Right atrium auricular region (tissue), 2 donors: ENCODE results near the gene CDS1. TPM values are rescaled to one million over a fixed set of nuclear protein-coding genes. Genes with fewer than 3 reads are reported as not detected.
"Not testable (repeated sequence)": the region's sequence is repeated elsewhere in the genome, so short reads cannot be mapped to it uniquely, and the experiment has no call there.

Experiments
- DNase-seq: peaks from one replicate; pipeline ENCODE4 v3.0.0-alpha.2; 2019; ENCODE audit warnings: low spot score
- H3K27ac ChIP-seq, 2 donors: fragments of 200-600 bp; sonication (generic); 1 replicate in 1 of 2; 2 replicates in 1 of 2; pipeline ENCODE4 v1.5.1; 2016 to 2019
- H3K27me3 ChIP-seq, 2 donors: fragments of 200-600 bp; sonication (generic); one replicate each; pipeline versions ENCODE4 v1.5.1 to v1.6.0; 2017 to 2019
- H3K36me3 ChIP-seq: fragments of 200-600 bp; sonication (generic); one replicate; pipeline ENCODE4 v1.5.1; 2016
- H3K4me1 ChIP-seq, 2 donors: fragments of 200-600 bp; sonication (generic); one replicate each; pipeline versions ENCODE4 v1.5.1 to v1.6.0; 2017 to 2019
- H3K4me3 ChIP-seq, 2 donors: fragments of 200-600 bp; sonication (generic); 1 replicate in 1 of 2; 2 replicates in 1 of 2; pipeline ENCODE4 v1.5.1; 2017 to 2019; ENCODE audit warnings: mild to moderate bottlenecking in 1 of 2, moderate library complexity in 1 of 2
- H3K9me3 ChIP-seq, 2 donors: fragments of 200-600 bp; sonication (generic); one replicate each; pipeline ENCODE4 v1.5.1; 2019
- CTCF ChIP-seq, 2 donors: fragments of 200-600 bp; sonication (generic); IDR thresholded peaks; one replicate each; pipeline ENCODE4 v1.5.1; 2019; ENCODE audit warnings: antibody characterized with exemption in 2 of 2
- total RNA-seq, 2 donors: library from RNA; depleted of rRNA; stranded (reverse); fragments of >200 nt; gene quantifications; one replicate each; pipeline ENCODE4 v1.1.0, GENCODE V29; 2016

Gene CDS1
- total RNA-seq, 2 donors from 2014 or later = 0.30 to 0.98 TPM

GRCh38 chr4:84677093-84677492 lies 94.2 kb downstream of the CDS1 start:
- H3K9me3 ChIP-seq = no peaks in the 10 kb centered on the region
- H3K27ac ChIP-seq = no peak overlapping the region
- no peaks in the 10 kb centered on the region for H3K27me3 ChIP-seq
- peaks cover 0 to 9% of the 10 kb centered on the region in 2 donors for H3K4me1 ChIP-seq
- H3K4me3 ChIP-seq = no peak overlapping the region
- H3K36me3 ChIP-seq = peaks cover 57% of the 10 kb centered on the region
- no peak for TF ChIP-seq CTCF (IDR thresholded peaks at IDR 0.05)
- no peak for DNase-seq

GRCh38 chr4:84677995-84678394 lies 95.1 kb downstream of the CDS1 start:
- Histone ChIP-seq H3K36me3 (peaks cover 55% of the 10 kb centered on the region), H3K27ac (no peak overlapping the region), H3K27me3 (no peaks in the 10 kb centered on the region), H3K9me3 (no peaks in the 10 kb centered on the region), H3K4me3 (no peak overlapping the region), H3K4me1 (peaks cover 0 to 18% of the 10 kb centered on the region in 2 donors)
- no peak for TF ChIP-seq CTCF (IDR thresholded peaks at IDR 0.05)
- no peak for DNase-seq

- no peak for DNase-seq
- Histone ChIP-seq H3K27ac (no peak overlapping the region), H3K4me3 (no peak overlapping the region), H3K36me3 (peaks cover 66% of the 10 kb centered on the region), H3K4me1 (peaks cover 0 to 22% of the 10 kb centered on the region in 2 donors), H3K9me3 (no peaks in the 10 kb centered on the region), H3K27me3 (no peaks in the 10 kb centered on the region)
- TF ChIP-seq CTCF (IDR thresholded peaks at IDR 0.05) = no peak
Observed at GRCh38 chr4:84678976-84679744, 96.2 kb downstream of the CDS1 start.

GRCh38 chr4:84680956-84681355 lies 98.0 kb downstream of the CDS1 start:
- peaks cover 0 to 22% of the 10 kb centered on the region in 2 donors for H3K4me1 ChIP-seq
- H3K9me3 ChIP-seq = no peaks in the 10 kb centered on the region
- H3K27ac ChIP-seq = no peak overlapping the region
- TF ChIP-seq CTCF (IDR thresholded peaks at IDR 0.05) = no peak
- H3K36me3 ChIP-seq = peaks cover 56% of the 10 kb centered on the region
- no peak for DNase-seq
- no peaks in the 10 kb centered on the region for H3K27me3 ChIP-seq
- no peak overlapping the region for H3K4me3 ChIP-seq

GRCh38 chr4:84681486-84682274 lies 98.8 kb downstream of the CDS1 start:
- DNase-seq = no peak
- H3K27ac ChIP-seq = no peak overlapping the region

GRCh38 chr4:84682661-84683060 lies 99.7 kb downstream of the CDS1 start:
- Histone ChIP-seq H3K4me1 (peaks cover 0 to 18% of the 10 kb centered on the region in 2 donors), H3K36me3 (peaks cover 58% of the 10 kb centered on the region)
- DNase-seq, H3K9me3 ChIP-seq, H3K27me3 ChIP-seq, H3K4me3 ChIP-seq, H3K27ac ChIP-seq: not testable (repeated sequence)

More at GRCh38 chr4:84681486-84682274, 98.8 kb downstream of the CDS1 start:
- TF ChIP-seq CTCF (IDR thresholded peaks at IDR 0.05) = no peak
- Histone ChIP-seq H3K4me1 (peaks cover 0 to 18% of the 10 kb centered on the region in 2 donors), H3K36me3 (peaks cover 57% of the 10 kb centered on the region), H3K27me3 (no peaks in the 10 kb centered on the region), H3K9me3 (no peaks in the 10 kb centered on the region), H3K4me3 (no peak overlapping the region)
